Activated CD8-positive, alpha-beta memory T cell treated with anti-CD3 and anti-CD28 coated beads, Interleukin-2, amount 50 U/mL, for 1 hour (primary cell): ENCODE data around the gene B4GAT1.
"Not testable (repeated sequence)": the region's sequence is repeated elsewhere in the genome, so short reads cannot be mapped to it uniquely, and the experiment has no call there.

Experiments used
- DNase-seq: peaks from one replicate; pipeline ENCODE4 v3.0.0-alpha.2; 2020; ENCODE audit errors: extremely low read depth

Gene B4GAT1

DNA sequence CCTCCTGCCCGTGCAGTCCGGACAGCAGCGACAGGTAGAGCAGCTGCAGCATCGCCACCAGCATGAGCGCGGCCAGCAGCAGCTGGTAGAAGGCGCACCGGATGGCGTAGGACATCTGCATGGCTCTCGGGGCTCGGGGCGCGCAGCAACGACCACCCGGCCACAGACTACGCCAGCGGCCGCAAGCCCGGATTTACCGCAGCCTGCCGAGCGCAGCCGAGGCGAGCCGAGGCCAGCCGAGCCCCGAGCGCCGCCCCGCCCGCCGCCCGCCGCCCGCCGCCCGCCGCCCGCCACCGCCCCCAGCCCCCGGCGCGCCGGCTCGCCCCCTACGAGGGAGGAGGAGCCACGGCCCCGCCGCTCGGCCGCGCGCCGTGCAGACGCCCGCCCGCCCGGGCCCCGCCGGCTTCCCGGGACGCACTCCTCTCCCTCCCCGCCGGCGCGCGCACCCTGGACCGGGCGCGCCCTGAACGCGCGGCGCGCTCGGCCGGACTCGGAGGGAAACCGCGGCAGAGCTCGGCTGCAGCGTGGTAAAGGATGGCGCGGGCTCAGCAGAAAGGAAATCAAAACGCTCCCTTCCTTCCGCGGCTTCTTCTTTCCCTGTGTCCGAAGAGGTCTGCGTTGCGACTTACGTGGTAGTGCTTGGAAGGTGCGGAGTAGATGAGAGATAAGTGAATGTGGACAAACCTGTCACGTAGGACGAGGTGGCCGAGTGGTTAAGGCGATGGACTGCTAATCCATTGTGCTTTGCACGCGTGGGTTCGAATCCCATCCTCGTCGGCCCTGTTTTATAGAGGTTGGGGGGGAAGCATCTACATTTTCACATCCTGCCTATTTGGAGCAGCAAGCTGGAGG lies at the start of gene B4GAT1:
B4GAT1 (minus strand) TSS at position 205 of the 852 bp plus-strand sequence; CDS start at position 121, 84 bp downstream.
- DNase-seq, result peak; percentile 60

DNA sequence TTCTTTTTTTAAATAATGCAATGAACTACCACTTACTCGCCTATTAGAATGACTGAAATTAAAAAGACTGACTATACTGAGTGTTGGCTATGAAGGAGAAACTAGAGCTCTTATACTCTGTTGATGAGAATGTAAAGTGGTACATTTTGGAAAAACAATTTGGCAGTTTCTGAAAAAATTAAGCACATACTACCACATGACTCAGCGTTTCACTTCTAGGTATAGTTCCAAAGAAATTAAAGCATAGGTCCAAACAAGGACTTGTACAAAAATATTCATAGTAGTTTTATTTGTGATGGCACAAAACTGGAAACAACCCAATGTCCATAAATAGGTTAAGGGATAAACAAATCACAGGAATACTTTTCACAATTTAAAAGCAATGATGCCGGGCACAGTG lies 46.5 kb upstream of the B4GAT1 start:
- DNase-seq, result no peak

DNA sequence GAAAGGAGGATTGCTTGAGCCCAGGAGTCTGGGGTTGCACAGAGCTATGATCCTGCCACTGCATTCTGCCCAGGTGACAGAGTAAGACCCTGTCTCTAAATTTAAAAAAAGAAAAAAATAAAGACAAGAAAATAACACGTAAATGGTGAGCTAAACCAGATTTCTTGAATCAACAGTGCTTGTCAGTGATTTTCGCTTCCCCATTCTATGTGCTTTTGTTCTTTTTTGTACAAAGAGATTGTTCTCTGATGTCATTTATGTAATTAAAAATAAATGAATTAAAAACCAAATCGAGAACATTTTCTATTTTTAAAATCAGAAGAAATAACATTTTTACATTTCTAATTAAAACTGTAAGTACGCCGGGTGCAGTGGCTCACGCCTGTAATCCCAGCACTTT lies 43.9 kb upstream of the B4GAT1 start:
- DNase-seq, result no peak

DNA sequence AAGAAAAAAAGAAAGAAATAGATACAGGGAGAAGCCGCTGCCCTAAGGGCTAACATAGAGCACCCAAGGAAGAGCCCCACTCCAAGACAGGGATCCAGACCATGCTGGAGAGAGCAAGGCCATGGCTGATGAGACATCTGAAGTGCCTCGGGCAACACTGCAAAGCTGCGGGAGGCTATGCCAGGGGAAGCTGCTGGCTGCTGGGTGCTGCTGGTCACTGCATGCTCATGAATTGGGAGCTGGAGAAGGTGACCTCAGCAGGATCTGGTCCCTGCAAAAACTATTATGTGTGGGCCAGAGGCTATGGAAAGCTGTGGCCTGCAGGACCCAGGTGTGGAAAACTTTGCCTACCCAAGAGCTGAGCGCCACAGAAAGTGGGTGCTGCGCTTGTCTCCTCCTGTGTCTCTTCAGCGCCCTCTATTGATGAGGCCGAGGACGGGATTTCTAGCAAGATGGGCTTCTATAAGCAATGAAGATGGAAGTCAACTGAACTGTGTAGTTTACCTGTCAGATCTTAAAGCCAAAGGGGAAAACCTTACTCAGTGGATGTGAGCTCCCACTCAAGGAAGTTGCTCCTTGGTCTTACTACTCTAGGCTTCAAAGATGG lies 41.5 kb upstream of the B4GAT1 start:
- DNase-seq, result no peak

DNA sequence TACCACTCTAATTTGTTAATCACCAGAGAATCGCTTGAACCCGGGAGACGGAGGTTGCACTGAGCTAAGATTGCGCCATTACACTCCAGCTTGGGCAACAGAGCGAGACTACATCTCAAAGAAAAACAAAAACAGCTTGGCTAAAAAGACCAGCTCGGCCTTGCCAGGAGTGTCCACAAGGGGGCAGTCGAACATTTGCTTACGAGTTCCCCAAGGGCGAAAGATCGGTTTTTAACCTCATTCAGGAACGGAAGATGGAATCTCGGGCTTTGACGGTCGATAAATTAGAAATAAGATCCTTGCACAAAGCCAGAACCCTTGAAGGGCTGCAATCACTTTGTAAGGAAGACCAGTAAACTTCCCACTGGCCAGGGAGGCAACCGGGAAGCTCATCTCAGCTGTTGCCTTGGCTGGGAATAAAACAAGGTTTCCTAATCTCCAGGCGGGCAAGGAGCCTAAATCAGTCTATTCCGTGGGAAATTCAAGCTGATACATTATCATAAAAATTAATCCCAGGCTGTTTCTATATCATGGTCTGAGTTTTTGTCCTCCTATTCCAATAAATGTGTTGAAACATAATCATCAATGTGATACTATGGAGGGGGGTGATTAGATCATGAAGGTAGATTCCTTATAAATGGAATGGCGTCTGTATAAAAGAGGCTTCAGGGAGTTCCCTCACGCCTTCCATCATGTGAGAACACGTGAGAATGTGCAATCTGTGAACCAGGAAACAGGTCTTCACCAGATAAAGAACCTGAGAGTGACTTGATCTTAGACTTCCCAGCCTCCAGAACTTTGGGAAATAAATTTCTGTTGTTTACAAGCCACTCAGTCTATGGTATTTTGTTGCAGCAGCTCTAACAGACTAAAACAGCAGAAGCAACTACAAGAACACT lies 39.0 kb upstream of the B4GAT1 start:
- DNase-seq, result no peak

DNA sequence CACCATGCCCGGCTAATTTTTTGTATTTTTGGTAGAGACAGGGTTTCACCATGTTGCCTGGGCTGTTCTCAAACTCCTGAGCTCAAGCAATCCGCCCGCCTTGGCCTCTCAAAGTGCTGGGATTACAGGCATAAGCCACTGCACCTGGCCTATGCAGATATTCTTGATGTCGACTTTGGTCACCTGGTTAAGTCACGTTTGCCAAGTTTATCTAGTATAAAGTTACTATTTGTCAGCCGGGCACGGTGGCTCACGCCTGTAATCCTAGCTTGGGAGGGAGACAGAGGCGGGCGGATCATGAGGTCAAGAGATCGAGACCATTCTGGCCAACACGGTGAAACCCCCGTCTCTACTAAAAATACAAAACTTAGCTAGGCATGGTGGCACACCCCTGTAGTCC lies 36.9 kb upstream of the B4GAT1 start:
- DNase-seq, result not testable (repeated sequence)

DNA sequence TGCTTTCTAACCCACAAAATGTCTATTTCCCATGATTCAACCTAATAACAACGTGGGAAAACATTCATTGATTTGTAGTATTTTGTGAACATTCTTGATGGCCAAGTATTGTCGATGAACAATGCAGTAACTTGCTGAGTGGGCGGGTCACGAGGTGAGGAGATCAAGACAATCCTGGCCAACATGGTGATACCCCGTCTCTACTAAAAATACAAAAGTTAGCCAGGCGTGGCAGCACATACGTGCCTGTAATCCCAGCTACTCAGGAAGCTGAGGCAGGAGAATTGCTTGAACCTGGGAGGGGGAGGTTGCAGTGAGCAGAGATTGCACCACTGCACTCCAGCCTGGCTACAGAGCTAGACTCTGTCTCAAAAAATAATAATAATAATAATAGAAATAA lies 32.8 kb upstream of the B4GAT1 start:
- not testable (repeated sequence) for DNase-seq

DNA sequence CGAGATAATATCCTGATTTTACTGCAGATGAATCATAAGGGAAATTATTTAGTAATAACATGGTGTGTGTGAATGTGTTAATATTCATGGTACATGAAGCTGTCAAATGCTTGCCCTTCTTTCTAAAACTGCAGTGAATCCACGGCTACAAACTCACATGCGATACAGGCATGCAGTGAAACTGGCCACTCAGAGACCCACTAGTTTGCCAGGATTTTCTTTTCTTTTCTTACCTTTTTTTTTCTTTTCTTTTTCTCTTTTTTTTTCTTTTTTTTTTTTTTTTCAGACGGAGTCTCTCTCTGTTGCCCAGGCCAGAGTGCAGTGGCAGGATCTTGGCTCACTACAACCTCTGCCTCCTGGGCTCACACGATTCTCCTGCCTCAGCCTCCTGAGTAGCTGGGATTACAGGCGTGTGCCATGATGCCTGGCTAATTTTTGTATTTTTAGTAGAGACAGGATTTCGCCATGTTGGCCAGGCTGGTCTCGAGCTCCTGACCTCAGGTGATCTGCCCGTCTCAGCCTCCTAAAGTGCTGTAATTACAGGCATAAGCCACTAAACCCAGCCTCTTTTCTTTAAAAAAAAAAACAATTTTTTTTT lies 26.4 kb upstream of the B4GAT1 start:
- not testable (repeated sequence) for DNase-seq

DNA sequence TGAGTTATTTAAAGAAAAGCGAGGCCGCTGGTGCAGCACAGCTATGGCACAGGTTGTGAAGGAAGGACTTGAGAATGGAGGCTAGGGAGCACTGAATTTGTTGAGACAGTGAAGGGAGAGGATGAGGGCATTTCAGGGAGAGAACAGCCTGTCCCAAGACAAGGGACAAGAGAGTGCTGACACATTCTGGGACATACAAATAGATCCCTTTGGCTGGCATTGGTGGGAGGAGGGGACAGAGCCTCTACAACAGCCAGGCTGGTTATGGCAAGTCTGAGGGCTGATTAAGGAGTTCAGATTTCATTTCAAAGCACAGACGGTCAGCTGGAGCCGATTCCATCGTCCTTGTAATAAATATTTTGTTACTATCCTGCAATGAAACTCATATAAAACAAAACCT lies 25.8 kb upstream of the B4GAT1 start:
- no peak for DNase-seq

DNA sequence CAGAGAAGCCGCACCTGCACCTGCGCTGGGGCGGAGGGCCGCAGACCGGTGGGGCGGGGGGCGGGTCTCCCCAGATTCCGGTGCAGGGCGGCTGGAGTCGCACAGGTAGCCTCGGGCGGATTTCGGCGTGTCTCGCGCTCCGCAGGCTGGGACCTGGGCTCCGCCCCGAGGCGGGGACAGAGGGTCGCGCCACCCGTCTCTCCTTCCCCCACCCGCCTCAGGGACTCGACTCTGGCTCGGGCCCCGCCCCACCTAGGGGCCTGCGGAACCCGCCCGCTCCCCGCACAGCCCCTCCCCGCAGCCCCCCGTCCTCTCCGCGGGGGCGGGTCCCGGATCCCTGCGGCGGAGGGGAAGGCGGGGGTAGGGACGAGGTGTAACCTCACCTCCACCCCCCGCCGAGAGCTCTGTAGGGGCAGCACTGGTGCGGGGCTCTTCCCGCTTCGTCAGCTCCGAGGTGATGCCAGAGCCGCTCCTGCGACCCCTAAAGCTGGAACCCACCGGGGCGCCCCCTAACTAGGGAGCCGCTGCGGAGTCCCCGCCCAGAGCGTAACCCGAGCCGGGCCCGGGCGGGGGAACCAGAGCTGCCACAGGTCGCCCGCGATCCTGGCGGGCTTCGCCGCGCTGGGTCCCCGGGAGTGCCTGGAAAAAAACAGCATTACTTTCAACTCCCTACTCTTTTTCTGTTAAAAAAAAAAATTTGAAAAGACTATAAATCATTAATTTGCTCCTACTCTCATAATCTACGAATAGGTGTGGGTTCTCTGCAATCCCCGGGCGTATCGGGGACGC lies 24.4 kb upstream of the B4GAT1 start, which contains the start of gene SLC29A2:
SLC29A2 (minus strand) TSS at position 134 of the 789 bp plus-strand sequence. CDS start 169 bp downstream, outside the sequence.
- no peak for DNase-seq

DNA sequence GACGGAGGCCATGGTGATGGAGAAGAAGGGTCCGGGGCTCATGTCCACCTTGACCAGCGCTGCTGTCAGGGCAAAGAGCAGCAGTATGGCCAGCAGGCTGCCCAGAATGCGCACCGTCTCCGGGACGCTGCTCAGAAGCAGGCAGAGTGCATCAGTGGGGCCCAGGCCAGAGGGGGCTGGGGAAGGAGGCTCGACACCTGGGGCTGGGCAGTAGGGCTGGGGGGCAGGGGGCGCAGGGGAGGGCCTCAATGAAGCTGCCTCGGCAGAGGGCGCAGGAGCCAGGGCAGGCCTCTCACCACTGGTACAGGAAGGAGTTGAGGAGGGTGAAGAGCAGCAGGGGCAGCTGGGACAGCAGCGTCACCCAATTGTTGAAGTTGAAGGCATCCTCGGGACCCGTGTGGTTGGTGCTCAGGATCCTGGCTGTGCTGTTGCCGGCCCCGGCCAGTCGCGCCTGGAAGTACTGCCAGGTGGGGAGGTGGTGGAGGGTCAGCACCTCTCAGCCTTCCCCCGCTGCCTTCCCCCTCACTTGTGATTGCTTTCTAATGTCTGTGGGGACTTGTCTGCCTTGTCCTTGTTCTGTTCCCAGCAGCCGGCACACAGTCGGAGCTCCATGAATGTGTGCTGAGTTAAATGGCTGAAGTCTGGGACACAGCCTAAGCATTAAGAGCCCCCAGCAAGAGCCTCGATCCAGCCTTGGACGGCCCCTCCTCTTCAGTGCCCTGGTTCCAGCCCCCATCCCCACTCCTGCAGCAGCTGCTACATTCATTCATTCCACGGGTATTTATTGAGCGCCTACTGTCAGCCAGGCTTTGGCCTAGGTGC lies 21.9 kb upstream of the B4GAT1 start:
- no peak for DNase-seq

DNA sequence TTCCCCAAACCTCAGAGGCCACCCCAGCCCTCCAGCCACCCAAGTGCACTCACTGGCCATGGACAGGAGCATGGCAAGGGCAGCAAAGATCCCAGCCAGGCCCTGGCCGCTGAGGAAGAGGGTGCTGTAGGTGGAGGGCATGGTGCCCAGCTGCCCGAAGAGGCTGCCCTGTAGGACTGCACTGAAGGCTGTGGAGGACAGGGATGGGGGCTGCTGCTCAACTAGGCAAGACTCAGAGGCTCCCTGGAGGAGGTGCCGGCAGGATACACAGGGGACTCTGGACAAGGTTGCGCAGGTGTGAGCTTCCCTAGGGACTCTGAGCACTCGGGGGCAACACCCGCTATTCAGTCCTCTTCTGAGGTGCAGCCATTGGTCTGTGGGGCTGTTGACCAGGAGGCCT lies 21.1 kb upstream of the B4GAT1 start:
- DNase-seq, result no peak

DNA sequence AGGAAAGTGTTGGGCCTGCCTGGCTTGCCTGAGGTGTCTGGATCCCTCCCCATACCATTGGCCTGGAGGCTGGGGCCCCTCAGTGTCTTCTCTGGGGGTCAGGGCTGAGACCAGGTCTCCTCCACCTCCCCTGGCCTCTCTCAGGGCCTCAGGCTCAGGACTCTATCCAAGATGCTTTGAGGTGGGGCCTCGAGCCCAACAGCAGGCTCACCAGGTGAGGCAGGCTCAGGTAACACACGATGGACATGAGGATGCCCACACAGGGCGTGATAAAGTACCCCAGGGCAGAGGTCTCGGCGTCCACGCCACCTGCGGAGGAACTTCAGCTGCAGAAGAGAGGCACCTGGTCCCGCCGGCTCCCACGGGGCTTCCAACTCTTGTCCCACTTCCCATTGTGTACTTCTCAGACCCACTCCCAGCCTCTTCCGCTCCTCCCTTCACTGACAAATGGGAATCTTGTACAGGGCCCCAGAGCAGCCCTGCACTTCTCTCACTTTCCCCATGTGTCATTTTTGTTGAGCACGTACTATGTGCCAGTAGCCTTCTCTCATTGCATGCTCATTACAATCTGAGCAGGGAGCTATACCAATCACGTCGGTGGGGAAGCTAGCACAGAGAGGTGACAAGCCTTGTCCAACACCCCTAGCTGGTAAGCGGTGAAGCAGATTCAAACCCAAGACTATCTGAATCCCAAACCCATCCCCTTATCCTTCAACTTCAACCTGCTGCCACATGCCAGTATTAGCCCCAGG lies 20.3 kb upstream of the B4GAT1 start:
- no peak for DNase-seq

DNA sequence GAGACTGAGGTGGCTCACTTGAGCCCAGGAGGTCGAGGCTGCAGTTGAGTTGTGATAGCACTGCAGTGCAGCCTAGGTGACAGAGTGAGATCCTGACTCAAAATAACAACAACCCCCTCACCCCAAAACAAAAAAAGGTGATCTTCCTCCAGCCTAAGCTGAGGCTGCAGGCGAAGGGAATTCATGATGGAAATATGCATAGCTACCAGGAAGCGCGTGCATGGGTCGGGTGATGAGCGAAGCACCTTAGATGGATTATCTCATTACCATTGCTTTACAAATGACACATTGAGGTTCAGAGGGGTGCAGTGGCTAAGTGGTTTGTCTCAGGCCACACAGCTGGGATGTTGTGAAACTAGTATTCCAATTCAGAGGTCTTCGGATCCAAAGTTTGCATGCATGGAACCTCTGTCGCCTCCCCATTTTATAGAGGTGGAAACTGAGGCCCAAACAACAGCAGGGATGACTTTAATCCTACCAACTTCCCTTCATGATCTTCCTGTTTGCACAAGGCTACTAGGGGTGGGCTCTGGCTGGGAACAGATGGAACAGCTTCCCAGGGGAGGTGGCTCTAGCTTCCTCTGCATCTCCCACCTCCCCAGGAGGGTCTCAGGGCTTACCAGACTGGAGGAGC lies 19.5 kb upstream of the B4GAT1 start:
- no peak for DNase-seq

DNA sequence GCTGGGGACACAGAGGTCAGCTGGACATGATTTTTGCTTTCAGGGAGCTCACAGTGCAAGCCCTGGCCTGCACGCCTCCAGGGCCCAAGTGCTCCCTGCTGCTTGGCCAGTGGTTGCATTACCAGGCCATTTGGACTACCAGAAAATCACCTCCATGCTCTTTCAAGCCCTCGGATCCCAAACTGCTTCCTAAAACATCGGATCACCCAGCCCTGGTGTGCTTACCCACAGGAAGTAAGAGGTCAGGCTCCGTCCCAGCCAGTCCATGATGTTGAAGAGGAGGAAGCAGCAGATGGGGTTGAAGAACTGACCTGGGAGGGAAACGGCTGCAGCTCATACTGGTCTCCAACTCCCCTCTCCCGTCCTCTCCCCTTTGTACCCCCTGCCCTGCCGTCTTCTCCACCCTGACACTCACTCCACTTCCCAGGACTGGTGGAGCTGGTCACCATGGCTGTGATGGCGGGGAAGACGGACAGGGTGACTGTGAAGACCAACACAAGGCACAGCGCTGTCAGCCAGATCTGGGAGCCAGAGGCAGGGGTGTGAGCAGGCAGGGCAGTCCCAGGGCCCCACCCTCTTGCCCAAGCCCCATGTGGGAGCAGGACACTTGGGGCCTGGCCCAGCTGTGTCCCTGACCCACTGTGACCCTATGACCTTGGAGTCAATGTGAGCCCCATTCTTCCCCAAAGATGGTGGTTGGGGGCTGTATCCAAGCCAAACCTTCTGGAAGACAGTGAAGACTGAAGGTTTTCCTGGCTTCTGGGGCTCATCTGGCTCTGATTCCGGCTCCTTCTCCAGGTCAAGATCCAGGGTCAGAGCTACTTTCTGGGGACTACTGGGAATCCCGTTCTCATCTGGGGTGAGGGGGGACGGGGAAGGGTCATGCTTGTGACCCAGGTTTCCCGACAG lies 18.5 kb upstream of the B4GAT1 start:
- no peak for DNase-seq

DNA sequence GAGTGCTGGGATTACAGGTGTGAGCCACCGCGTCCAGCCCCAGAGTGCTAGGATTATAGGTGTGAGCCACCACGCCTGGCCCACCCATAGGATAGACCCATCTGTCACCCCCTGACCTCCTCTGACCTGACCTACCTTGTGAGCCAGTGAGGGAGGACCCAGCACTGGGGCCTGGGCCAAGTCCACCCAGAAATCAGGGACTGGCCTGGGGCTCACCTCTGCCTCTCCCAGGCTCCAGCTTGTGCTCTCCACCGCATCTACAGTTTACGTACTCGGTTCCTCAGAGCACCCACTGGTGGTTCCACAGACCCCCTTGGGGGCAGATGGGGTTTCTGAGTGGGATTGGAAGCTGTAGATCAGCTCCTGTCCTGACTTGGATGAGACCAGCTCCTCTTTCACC lies 17.7 kb upstream of the B4GAT1 start:
- DNase-seq, result no peak

DNA sequence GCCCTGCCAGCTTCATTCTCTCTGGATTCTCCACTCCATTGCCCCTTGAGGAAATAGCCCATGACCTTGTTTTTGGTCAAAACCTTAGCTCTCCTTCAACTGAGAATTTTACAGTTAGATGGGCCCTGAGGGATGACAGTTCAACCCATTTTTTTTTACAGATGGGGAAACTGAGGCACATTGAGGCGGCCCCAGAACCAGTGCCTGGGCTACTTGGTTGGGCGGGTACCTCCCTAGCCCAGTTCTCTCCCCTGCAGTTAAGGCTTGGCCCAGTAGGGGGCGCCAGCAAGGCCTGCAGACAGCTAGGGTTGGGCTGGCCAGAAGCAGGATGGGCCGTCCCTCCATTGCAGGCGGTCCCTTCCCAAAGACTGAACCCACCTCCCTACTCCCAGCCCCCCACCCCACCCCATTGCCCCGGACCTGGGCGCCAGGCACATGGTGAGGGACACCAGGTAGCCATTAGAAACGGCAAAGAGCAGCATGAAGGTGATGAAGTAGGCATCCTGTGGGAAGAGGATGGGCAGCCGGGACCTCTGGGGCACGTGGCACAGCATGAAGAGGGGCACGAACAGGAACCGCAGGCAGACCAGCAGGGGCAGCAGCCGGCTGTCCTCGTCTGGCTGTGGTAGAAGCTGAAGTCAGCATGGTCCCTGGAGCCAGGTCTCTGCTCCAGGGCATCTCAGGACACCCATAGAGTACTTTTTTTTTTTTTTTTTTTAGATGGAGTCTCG lies 16.5 kb upstream of the B4GAT1 start:
- DNase-seq, result no peak
